Measurements from ENCODE around the gene NKD1.

GRCh38 chr16:50562657-50563056 lies 14.5 kb downstream of the NKD1 start:
- TF ChIP-seq CTCF (conservative IDR thresholded peaks at IDR 0.05) (no peak), EZH2 (IDR thresholded peaks at IDR 0.05; ENCODE audit: low read depth) (no peak)
